ENCODE measurements around the gene BCKDHB.

Gene BCKDHB

GRCh38 chr6:80170433-80170832 lies 64.0 kb downstream of the BCKDHB start:
- Histone ChIP-seq H3K4me1 (no peaks in the 10 kb centered on the region), H3K36me3 (no peaks in the 10 kb centered on the region)
- no peak for TF ChIP-seq Cebpa-rat (IDR thresholded peaks at IDR 0.05)

DNA sequence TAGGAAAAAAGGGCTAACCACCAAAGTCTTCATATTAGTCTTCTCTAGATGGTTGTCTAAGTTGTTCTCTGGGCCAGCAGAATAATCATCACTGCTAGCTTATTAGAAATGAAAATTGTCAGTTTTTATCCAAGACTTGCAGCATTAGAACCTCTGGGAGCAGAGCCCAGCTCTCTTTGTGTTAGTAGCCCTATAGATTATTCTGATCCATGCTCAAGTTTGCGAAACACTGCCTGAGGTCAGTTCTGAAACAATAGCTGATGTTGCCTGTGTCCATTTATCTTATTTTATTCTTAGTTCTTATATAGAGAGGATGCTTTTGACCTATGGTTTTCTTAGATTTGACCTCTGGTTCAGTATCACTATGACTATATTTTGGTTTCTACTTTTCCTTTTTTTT lies 66.9 kb downstream of the BCKDHB start:
- H3K9me3 ChIP-seq: no peaks in the 10 kb centered on the region
- TF ChIP-seq Cebpa-rat (IDR thresholded peaks at IDR 0.05): no peak

More at GRCh38 chr6:80170433-80170832, 64.0 kb downstream of the BCKDHB start:
- Histone ChIP-seq H3K9ac (no peak overlapping the region), H3K4me3 (no peak overlapping the region), H4K20me1 (no peaks in the 10 kb centered on the region), H3K27me3 (no peaks in the 10 kb centered on the region), H3K9me3 (no peaks in the 10 kb centered on the region), H3K4me2 (no peak overlapping the region), H3K27ac (no peak overlapping the region)

DNA sequence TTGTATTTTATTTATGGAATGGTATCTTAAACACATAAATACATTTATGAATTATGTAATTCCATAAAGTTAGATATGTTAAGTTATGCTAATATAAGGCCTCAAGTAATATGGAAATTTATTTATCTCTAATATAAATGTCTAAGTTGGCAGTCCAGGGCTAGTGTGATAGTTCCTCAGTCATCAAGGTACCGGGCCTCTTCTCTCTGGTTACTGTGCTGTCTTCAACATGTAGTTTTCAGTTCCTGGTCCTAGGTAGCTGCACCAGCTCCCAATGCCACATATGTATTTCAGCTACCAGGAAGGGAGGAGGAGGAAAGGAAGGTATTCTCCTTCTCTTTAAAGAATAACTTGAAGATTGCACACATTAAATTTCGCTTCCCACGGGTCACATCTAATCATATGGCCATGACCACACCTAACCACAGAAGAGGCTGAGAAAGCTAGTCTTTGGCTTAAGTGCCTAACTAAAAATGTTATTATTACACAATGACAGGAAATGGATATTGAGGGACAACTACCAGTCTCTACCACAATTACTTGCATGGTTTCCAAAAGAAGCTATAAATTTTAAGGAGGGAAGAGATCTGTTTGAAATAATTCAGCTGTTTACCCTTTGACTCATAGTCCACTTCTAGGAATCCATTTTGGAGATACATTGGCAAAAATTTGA lies 68.6 kb downstream of the BCKDHB start:
- Histone ChIP-seq H3K9ac (no peak overlapping the region), H3K36me3 (no peaks in the 10 kb centered on the region), H3K4me1 (no peaks in the 10 kb centered on the region), H3K27ac (no peak overlapping the region), H3K27me3 (no peaks in the 10 kb centered on the region), H3K4me2 (no peak overlapping the region), H3K4me3 (no peak overlapping the region), H4K20me1 (no peaks in the 10 kb centered on the region), H3K9me3 (no peaks in the 10 kb centered on the region)
- no peak for TF ChIP-seq Cebpa-rat (IDR thresholded peaks at IDR 0.05)

More for the DNA sequence above, 66.9 kb downstream of the BCKDHB start:
- Histone ChIP-seq H4K20me1 (no peaks in the 10 kb centered on the region), H3K4me1 (no peaks in the 10 kb centered on the region), H3K4me3 (no peak overlapping the region), H3K27me3 (no peaks in the 10 kb centered on the region), H3K27ac (no peak overlapping the region), H3K36me3 (no peaks in the 10 kb centered on the region), H3K9ac (no peak overlapping the region), H3K4me2 (no peak overlapping the region)

GRCh38 chr6:80179695-80180094 lies 73.2 kb downstream of the BCKDHB start:
- Histone ChIP-seq H3K9ac (no peak overlapping the region), H3K4me1 (no peaks in the 10 kb centered on the region), H3K27me3 (no peaks in the 10 kb centered on the region), H3K9me3 (no peaks in the 10 kb centered on the region), H3K36me3 (no peaks in the 10 kb centered on the region), H3K4me2 (no peak overlapping the region), H3K27ac (no peak overlapping the region), H3K4me3 (no peak overlapping the region), H4K20me1 (no peaks in the 10 kb centered on the region)
- TF ChIP-seq Cebpa-rat (IDR thresholded peaks at IDR 0.05): no peak

- Histone ChIP-seq H3K36me3 (no peaks in the 10 kb centered on the region), H3K9ac (no peak overlapping the region), H3K4me2 (no peak overlapping the region), H3K4me3 (no peak overlapping the region), H3K4me1 (no peaks in the 10 kb centered on the region), H3K27ac (no peak overlapping the region), H3K9me3 (no peaks in the 10 kb centered on the region), H3K27me3 (no peaks in the 10 kb centered on the region), H4K20me1 (no peaks in the 10 kb centered on the region)
- no peak for TF ChIP-seq Cebpa-rat (IDR thresholded peaks at IDR 0.05)
These were observed 75.0 kb downstream of the BCKDHB start for GRCh38 chr6:80181352-80182081.

GRCh38 chr6:80182308-80182707 lies 75.8 kb downstream of the BCKDHB start:
- no peak overlapping the region for H3K27ac ChIP-seq

GRCh38 chr6:80183019-80183795 lies 76.7 kb downstream of the BCKDHB start:
- no peaks in the 10 kb centered on the region for H3K9me3 ChIP-seq
- no peaks in the 10 kb centered on the region for H3K27me3 ChIP-seq
- H3K4me2 ChIP-seq: no peak overlapping the region
- no peaks in the 10 kb centered on the region for H4K20me1 ChIP-seq
- H3K27ac ChIP-seq: no peak overlapping the region
- H3K36me3 ChIP-seq: no peaks in the 10 kb centered on the region
- no peaks in the 10 kb centered on the region for H3K4me1 ChIP-seq
- no peak overlapping the region for H3K9ac ChIP-seq
- H3K4me3 ChIP-seq: no peak overlapping the region
- no peak for TF ChIP-seq Cebpa-rat (IDR thresholded peaks at IDR 0.05)

More at GRCh38 chr6:80182308-80182707, 75.8 kb downstream of the BCKDHB start:
- no peaks in the 10 kb centered on the region for H3K4me1 ChIP-seq
- no peak overlapping the region for H3K9ac ChIP-seq
- no peaks in the 10 kb centered on the region for H3K36me3 ChIP-seq
- H3K4me3 ChIP-seq: no peak overlapping the region
- no peak for TF ChIP-seq Cebpa-rat (IDR thresholded peaks at IDR 0.05)
- no peaks in the 10 kb centered on the region for H3K9me3 ChIP-seq
- no peak overlapping the region for H3K4me2 ChIP-seq
- no peaks in the 10 kb centered on the region for H4K20me1 ChIP-seq
- no peaks in the 10 kb centered on the region for H3K27me3 ChIP-seq

DNA sequence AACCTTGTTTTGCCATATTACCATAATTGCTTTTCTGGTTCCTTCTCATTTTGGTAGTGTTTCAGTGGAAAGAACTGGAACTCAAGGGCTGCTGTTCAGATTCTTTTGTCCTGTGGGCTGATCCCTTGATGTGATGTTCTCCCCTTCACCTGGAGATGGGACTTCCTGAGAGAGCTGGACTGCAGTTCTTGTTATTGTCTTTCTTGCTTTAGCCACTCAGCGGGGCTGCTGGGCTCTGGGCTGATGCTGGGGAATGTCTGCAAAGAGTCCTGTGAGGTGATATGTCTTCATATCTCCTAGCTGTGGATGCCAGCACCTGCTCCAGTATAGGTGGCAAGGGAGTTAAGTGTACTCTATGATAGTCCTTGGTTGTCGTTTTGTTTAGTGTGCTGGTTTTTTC lies 79.0 kb downstream of the BCKDHB start:
- no peak for TF ChIP-seq Cebpa-rat (IDR thresholded peaks at IDR 0.05)
- Histone ChIP-seq H3K4me2 (no peak overlapping the region), H3K27me3 (no peaks in the 10 kb centered on the region), H3K27ac (no peak overlapping the region), H4K20me1 (no peaks in the 10 kb centered on the region), H3K9ac (no peak overlapping the region), H3K4me3 (no peak overlapping the region), H3K9me3 (no peaks in the 10 kb centered on the region), H3K4me1 (no peaks in the 10 kb centered on the region), H3K36me3 (no peaks in the 10 kb centered on the region)

DNA sequence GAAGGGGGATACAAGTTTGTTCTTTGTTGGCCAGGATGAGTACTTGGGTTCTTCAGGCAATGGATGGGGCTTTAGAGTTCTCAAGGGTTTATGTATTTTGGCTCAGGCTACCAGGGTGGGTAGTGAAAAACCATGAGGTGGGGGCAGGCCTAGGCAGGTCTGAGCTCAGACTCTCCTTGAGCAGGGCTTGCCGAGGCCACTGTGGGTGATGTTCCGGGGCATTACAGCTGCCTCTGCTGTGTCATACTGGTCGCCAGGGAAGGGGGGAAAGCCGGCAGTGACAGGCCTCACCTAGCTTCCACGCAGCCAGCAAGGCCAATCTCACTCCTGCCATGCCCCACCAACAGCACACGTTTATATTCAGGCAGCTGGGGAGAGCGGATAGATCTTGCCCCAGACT lies 79.6 kb downstream of the BCKDHB start:
- no peaks in the 10 kb centered on the region for H3K4me1 ChIP-seq
- H3K36me3 ChIP-seq: no peaks in the 10 kb centered on the region
- no peak overlapping the region for H3K27ac ChIP-seq
- no peak for TF ChIP-seq Cebpa-rat (IDR thresholded peaks at IDR 0.05)
- no peak overlapping the region for H3K9ac ChIP-seq
- H3K27me3 ChIP-seq: no peaks in the 10 kb centered on the region
- no peak overlapping the region for H3K4me3 ChIP-seq
- no peaks in the 10 kb centered on the region for H4K20me1 ChIP-seq
- H3K9me3 ChIP-seq: no peaks in the 10 kb centered on the region
- H3K4me2 ChIP-seq: no peak overlapping the region

- H3K27me3 ChIP-seq: no peaks in the 10 kb centered on the region
- H3K4me3 ChIP-seq: no peak overlapping the region
- TF ChIP-seq Cebpa-rat (IDR thresholded peaks at IDR 0.05): no peak
- no peaks in the 10 kb centered on the region for H3K4me1 ChIP-seq
- H3K4me2 ChIP-seq: no peak overlapping the region
- no peaks in the 10 kb centered on the region for H3K9me3 ChIP-seq
- no peak overlapping the region for H3K9ac ChIP-seq
- H3K36me3 ChIP-seq: no peaks in the 10 kb centered on the region
- H3K27ac ChIP-seq: no peak overlapping the region
- H4K20me1 ChIP-seq: no peaks in the 10 kb centered on the region
These were observed 90.4 kb downstream of the BCKDHB start for GRCh38 chr6:80196906-80197305.

All from BLaER1 (cell line).